Large intestine (tissue), 3 donors: Measurements from ENCODE around the gene PIP4P1. TPM values are rescaled to one million over a fixed set of nuclear protein-coding genes. Genes with fewer than 3 reads are reported as not detected.

Experiments used
- DNase-seq, 2 donors: peaks; one replicate each; pipeline versions ENCODE4 v3.0.0 to v3.0.0-alpha.2; 2013
- H3K27ac ChIP-seq: one replicate; pipeline ENCODE4 v1.5.1; 2013; ENCODE audit warnings: low read length
- H3K27me3 ChIP-seq: 2 replicates; pipeline ENCODE4 v1.6.1; 2013; ENCODE audit warnings: low read length; ENCODE audit not compliant: control insufficient read depth, insufficient read depth
- H3K36me3 ChIP-seq: 2 replicates; pipeline ENCODE4 v1.6.1; 2013; ENCODE audit warnings: low read length; ENCODE audit not compliant: control insufficient read depth, insufficient read depth
- H3K4me1 ChIP-seq: one replicate; pipeline ENCODE4 v1.6.1; 2013; ENCODE audit warnings: low read length; ENCODE audit not compliant: control insufficient read depth, insufficient read depth
- H3K4me3 ChIP-seq: one replicate; pipeline ENCODE4 v1.5.1; 2013; ENCODE audit warnings: low read length
- H3K9me3 ChIP-seq: one replicate; pipeline ENCODE4 v1.6.1; 2013; ENCODE audit warnings: mild to moderate bottlenecking, low read depth, low read length, moderate library complexity; ENCODE audit not compliant: control insufficient read depth
- whole genome bisulfite sequencing: methylation state at CpG from one replicate; pipeline ENCODE4 v1.1.5; 2013; ENCODE audit warnings: low lambda C conversion rate; ENCODE audit not compliant: insufficient coverage; 5-methylcytosine and 5-hydroxymethylcytosine counted together
- polyA plus RNA-seq: library from polyadenylated mRNA; unstranded; fragments of 120-200 nt; gene quantifications from one replicate; pipeline ENCODE4 v1.2.1, GENCODE V29; 2013

Gene PIP4P1
- polyA plus RNA-seq, 1 donor: 44.0 TPM

DNA sequence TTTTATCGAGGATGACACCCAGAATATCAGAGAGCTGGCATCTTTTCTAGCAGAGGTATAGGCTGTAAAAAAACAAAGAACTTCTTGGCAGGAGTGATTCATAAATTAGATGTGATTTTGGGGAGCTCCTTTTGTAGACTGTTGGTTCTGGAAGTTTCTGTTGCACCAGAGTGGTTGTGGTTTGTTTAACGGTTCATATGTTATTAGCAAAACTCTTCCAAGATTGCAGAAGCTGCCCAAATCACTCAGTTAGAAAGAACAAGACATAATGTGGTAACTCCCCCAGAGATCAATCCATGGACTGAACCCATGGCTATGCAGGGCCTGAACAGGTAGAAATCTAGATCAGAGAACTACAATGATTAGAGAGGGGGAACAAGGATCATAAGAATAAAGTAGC, 37.4 kb upstream of the PIP4P1 start:
- WGBS: no CpG with 5 or more reads among the region's 2 CpGs
- Histone ChIP-seq H3K27ac (no peak overlapping the region), H3K27me3 (no peaks in the 10 kb centered on the region), H3K4me3 (no peak overlapping the region), H3K4me1 (no peaks in the 10 kb centered on the region), H3K36me3 (no peaks in the 10 kb centered on the region), H3K9me3 (no peaks in the 10 kb centered on the region)
- DNase-seq: no peak

DNA sequence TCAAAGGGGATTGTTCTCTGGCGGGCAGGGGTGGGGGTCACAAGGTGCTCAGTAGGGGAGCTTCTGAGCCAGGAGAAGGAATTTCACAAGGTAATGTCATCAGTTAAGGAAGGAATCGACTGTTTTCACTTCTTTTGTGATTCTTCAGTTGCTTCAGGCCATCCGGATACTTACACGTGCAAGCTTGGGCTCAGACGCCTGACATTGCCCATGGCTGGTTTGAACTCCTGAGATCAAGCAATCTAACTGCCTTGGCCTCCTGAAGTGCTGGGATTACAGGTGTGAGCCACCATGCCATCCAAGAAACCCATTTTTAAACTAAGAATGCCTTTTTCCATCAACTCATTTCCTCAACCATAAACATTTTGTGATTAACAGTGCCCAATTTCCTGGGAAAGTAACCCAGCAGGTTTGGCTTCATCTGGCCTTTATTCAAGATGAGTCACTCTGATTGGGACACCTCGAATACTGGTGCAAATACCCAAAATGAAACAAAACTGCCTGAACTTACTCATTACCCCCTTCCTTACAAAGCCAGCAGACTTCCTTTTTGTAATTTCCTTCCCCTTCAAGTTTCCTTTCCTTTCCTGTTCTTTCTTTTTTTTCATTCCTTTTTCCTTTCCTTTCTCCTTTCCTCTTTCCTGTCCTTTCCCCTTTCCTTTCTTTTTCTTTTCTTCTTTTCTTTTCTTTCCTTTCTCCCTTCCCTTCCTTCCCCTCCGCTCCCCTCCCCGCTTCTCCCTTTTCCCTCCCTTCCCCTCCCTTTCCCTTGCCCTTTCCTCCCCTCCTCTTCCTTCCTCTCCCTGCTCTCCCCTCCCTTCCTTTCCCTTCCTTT, 33.9 kb upstream of the PIP4P1 start:
- no peak overlapping the region for H3K27ac ChIP-seq
- H3K36me3 ChIP-seq: no peaks in the 10 kb centered on the region
- no peaks in the 10 kb centered on the region for H3K9me3 ChIP-seq
- DNase-seq: no peak
- H3K4me1 ChIP-seq: no peaks in the 10 kb centered on the region
- no peak overlapping the region for H3K4me3 ChIP-seq
- H3K27me3 ChIP-seq: no peaks in the 10 kb centered on the region
- whole genome bisulfite sequencing: 87% methylated on average over 3 of the region's 8 CpGs

- Histone ChIP-seq H3K27me3 (no peaks in the 10 kb centered on the region), H3K4me1 (no peaks in the 10 kb centered on the region), H3K9me3 (no peaks in the 10 kb centered on the region), H3K27ac (no peak overlapping the region), H3K4me3 (no peak overlapping the region), H3K36me3 (no peaks in the 10 kb centered on the region)
- 55% methylated on average over 2 of the region's 2 CpGs for WGBS
- no peak for DNase-seq
Measured at GRCh38 chr14:20493634-20494033, 32.4 kb upstream of the PIP4P1 start.

DNA sequence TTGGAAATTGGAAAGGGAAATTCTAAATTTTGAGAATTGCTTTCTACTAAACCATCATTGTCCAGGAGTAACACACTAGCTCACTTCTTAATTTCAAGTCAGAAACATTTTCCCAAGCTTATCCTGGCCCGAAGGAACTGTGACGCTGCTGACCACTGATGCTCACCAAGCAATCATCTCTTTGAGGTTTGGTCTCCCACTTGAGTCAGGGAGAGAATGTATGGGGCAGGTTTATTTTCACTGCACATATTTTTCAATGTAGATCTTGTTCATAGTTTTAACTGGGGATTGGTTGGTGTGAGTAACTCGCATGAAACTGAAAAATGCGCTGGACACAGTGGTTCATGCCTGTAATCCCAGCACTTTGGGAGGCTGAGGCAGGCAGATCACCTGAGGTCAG, 31.3 kb upstream of the PIP4P1 start:
- DNase-seq: no peak
- H3K36me3 ChIP-seq: no peaks in the 10 kb centered on the region
- no CpG with 5 or more reads among the region's 4 CpGs for WGBS
- H3K4me3 ChIP-seq: no peak overlapping the region
- no peaks in the 10 kb centered on the region for H3K4me1 ChIP-seq
- H3K9me3 ChIP-seq: no peaks in the 10 kb centered on the region
- no peak overlapping the region for H3K27ac ChIP-seq
- H3K27me3 ChIP-seq: no peaks in the 10 kb centered on the region

DNA sequence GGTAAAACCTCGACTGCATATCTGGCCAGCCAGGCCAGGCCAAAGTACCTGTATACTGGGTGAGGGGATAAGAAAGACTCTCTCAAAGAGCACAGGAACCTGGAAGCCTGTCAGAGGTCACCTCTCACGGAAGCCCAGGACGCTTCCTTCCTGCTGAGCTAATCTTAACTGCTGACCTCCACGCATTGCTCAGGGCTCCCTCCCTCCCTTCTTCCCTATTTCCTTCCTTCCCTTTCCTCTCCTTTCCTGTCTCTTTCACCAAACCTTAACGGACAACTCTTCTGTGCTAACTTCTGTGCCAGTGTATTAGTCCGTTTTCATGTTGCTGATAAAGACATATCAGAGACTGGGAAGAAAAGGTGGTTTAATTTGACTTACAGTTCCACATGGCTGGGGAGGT, 29.3 kb upstream of the PIP4P1 start:
- Histone ChIP-seq H3K9me3 (no peaks in the 10 kb centered on the region), H3K4me1 (no peaks in the 10 kb centered on the region), H3K36me3 (no peaks in the 10 kb centered on the region), H3K4me3 (no peak overlapping the region), H3K27me3 (no peaks in the 10 kb centered on the region), H3K27ac (no peak overlapping the region)
- no peak for DNase-seq
- WGBS: 17% methylated on average over 1 of the region's 6 CpGs

GRCh38 chr14:20489093-20489994, 28.1 kb upstream of the PIP4P1 start:
- no peak overlapping the region for H3K27ac ChIP-seq
- WGBS: 83% methylated on average over 2 of the region's 6 CpGs

DNA sequence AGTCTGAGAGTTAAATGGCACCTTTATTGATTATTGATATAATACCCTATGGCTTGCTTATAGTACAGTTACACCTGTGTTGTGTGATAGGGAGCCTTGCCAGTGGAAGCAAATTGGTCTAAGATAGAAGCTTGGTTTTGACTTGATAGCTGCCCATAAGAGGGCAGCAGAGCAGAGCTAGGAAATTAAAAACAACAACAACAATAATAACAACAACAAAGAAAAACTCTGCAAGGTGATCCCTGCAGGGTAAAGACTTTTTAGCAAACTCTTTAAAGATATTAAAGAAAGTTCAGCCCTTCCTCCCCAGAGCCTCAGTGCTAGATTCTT, 26.1 kb upstream of the PIP4P1 start:
- DNase-seq: no peak
- H3K9me3 ChIP-seq: no peaks in the 10 kb centered on the region
- no peak overlapping the region for H3K27ac ChIP-seq
- H3K36me3 ChIP-seq: no peaks in the 10 kb centered on the region
- no peaks in the 10 kb centered on the region for H3K4me1 ChIP-seq
- no peaks in the 10 kb centered on the region for H3K27me3 ChIP-seq
- H3K4me3 ChIP-seq: no peak overlapping the region

More at GRCh38 chr14:20489093-20489994, 28.1 kb upstream of the PIP4P1 start:
- Histone ChIP-seq H3K4me1 (no peaks in the 10 kb centered on the region), H3K27me3 (no peaks in the 10 kb centered on the region), H3K9me3 (no peaks in the 10 kb centered on the region), H3K4me3 (no peak overlapping the region), H3K36me3 (no peaks in the 10 kb centered on the region)
- no peak for DNase-seq

DNA sequence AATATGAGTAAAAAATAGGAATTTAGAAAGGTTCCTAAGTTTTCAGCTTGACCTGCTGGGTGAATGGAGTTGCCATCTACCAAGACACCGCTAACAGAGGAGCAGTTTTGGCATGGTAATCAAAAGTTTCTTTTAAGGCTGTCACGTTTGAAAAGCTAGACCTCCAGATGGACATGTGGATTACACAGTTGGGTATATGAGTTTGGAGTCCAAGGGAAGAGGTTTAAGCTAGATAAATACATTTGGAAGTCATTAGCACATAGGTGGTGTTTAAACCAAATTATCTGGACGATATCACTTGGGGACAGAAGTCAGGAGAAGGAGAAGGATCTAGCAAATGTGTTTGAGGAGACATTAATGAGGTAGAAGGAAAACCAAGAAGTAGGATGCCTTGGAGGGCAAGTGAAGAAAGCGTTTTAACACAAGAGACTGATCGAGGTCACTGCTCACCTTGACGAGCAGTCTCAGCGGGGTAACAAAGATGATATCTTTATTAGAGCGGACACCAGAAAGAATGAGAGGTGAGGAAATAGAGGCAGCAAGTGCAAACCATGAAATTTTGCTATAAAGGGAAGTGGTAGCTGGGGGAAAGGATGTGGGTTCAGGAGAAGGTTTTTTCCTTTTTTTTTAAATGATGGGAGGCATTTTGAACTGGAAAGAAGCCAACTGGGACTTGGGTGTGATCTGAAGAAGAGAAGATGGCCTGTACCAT, 25.6 kb upstream of the PIP4P1 start:
- no peak for DNase-seq
- Histone ChIP-seq H3K27ac (no peak overlapping the region), H3K4me1 (no peaks in the 10 kb centered on the region), H3K4me3 (no peak overlapping the region), H3K27me3 (no peaks in the 10 kb centered on the region), H3K9me3 (no peaks in the 10 kb centered on the region), H3K36me3 (no peaks in the 10 kb centered on the region)
- WGBS: 97% methylated on average over 5 of the region's 8 CpGs

- 60% methylated on average over 1 of the region's 7 CpGs for WGBS
- Histone ChIP-seq H3K36me3 (no peaks in the 10 kb centered on the region), H3K4me3 (no peak overlapping the region), H3K27ac (no peak overlapping the region), H3K4me1 (no peaks in the 10 kb centered on the region), H3K9me3 (no peaks in the 10 kb centered on the region), H3K27me3 (no peaks in the 10 kb centered on the region)
- DNase-seq: no peak
Measured at GRCh38 chr14:20485900-20486299, 24.7 kb upstream of the PIP4P1 start.

DNA sequence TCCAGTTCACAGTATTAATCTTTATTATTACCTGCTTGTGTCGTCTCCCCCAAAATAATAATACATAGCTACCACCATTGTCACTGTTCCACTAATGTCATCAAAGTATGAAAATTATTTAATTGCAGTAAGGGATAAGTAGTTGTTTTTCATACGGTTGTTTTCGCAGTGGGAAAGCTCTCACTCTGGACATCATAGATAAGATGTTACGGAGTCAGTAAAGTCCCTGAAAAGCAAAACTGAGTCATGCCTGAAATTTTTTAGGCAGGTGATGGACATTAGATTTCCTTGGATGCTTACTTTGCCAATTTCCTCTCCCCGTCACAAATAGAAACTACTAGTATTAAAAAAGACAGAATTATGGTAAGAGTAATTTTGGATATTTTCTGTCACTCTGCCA, 21.1 kb upstream of the PIP4P1 start:
- Histone ChIP-seq H3K27me3 (no peaks in the 10 kb centered on the region), H3K27ac (no peak overlapping the region), H3K36me3 (peaks cover 12% of the 10 kb centered on the region), H3K4me3 (no peak overlapping the region), H3K4me1 (no peaks in the 10 kb centered on the region), H3K9me3 (no peaks in the 10 kb centered on the region)
- DNase-seq: no peak
- 100% methylated on average over 1 of the region's 5 CpGs for WGBS
